ENCODE data around the gene SERGEF. TPM values are rescaled to one million over a fixed set of nuclear protein-coding genes. Genes with fewer than 3 reads are reported as not detected.

The SERGEF gene
- total RNA-seq, 1 donor from 2014 or later: 15.2 TPM

GRCh38 chr11:17972987-17973386 lies 39.9 kb downstream of the SERGEF start:
- peak; percentile 78 for ATAC-seq
- intact Hi-C loops (cut with DNase I): loop anchor here (10.0 kb wide), 1 partner anchor 128 kb away; no protein-coding TSS in a partner anchor
- DNase-seq (ENCODE audit: missing footprints): no peak

GRCh38 chr11:17968206-17968605 lies 44.6 kb downstream of the SERGEF start:
- intact Hi-C loops (cut with DNase I): no loop called here
- no peak for DNase-seq (ENCODE audit: missing footprints)
- no peak for ATAC-seq

GRCh38 chr11:17967661-17968060 lies 45.2 kb downstream of the SERGEF start:
- DNase-seq (ENCODE audit: missing footprints) (no peak), ATAC-seq (no peak)
- intact Hi-C loops (cut with DNase I): no loop called here

GRCh38 chr11:17960091-17960490 lies 52.8 kb downstream of the SERGEF start:
- no peak for ATAC-seq
- no peak for DNase-seq (ENCODE audit: missing footprints)
- intact Hi-C loops (cut with DNase I): no loop called here

GRCh38 chr11:17958446-17958845 lies 54.4 kb downstream of the SERGEF start:
- ATAC-seq (no peak), DNase-seq (ENCODE audit: missing footprints) (no peak)
- intact Hi-C loops (cut with DNase I): no loop called here

- ATAC-seq (peak; percentile 85), DNase-seq (ENCODE audit: missing footprints) (no peak)
- intact Hi-C loops (cut with DNase I): no loop called here
These were observed 58.2 kb downstream of the SERGEF start for GRCh38 chr11:17954395-17955252.

- DNase-seq (ENCODE audit: missing footprints): no peak
- intact Hi-C loops (cut with DNase I): no loop called here
- ATAC-seq: no peak
These were observed 60.4 kb downstream of the SERGEF start for GRCh38 chr11:17952487-17952886.

GRCh38 chr11:17951685-17952388 lies 61.0 kb downstream of the SERGEF start:
- no peak for ATAC-seq
- no peak for DNase-seq (ENCODE audit: missing footprints)
- intact Hi-C loops (cut with DNase I): no loop called here

GRCh38 chr11:17950644-17951043 lies 62.2 kb downstream of the SERGEF start:
- intact Hi-C loops (cut with DNase I): no loop called here
- ATAC-seq: no peak
- DNase-seq (ENCODE audit: missing footprints): no peak

- intact Hi-C loops (cut with DNase I): no loop called here
- no peak for DNase-seq (ENCODE audit: missing footprints)
- no peak for ATAC-seq
These were observed 64.6 kb downstream of the SERGEF start for GRCh38 chr11:17948296-17948695.

- ATAC-seq: no peak
- DNase-seq (ENCODE audit: missing footprints): no peak
- intact Hi-C loops (cut with DNase I): no loop called here
These were observed 73.3 kb downstream of the SERGEF start for GRCh38 chr11:17939542-17939941.

- ATAC-seq (no peak), DNase-seq (ENCODE audit: missing footprints) (no peak)
- intact Hi-C loops (cut with DNase I): no loop called here
These were observed 76.1 kb downstream of the SERGEF start for GRCh38 chr11:17936790-17937189.

- no peak for ATAC-seq
- intact Hi-C loops (cut with DNase I): no loop called here
- no peak for DNase-seq (ENCODE audit: missing footprints)
These were observed 78.7 kb downstream of the SERGEF start for GRCh38 chr11:17934194-17934593.

GRCh38 chr11:17933708-17934107 lies 79.1 kb downstream of the SERGEF start:
- DNase-seq (ENCODE audit: missing footprints): no peak
- no peak for ATAC-seq
- intact Hi-C loops (cut with DNase I): no loop called here

- intact Hi-C loops (cut with DNase I): no loop called here
- ATAC-seq (no peak), DNase-seq (ENCODE audit: missing footprints) (no peak)
These were observed 80.4 kb downstream of the SERGEF start for GRCh38 chr11:17932472-17932871.

- intact Hi-C loops (cut with DNase I): no loop called here
- DNase-seq (ENCODE audit: missing footprints): no peak
- no peak for ATAC-seq
These were observed 81.3 kb downstream of the SERGEF start for GRCh38 chr11:17931595-17931994.

GRCh38 chr11:17930544-17931125 lies 82.2 kb downstream of the SERGEF start:
- DNase-seq (ENCODE audit: missing footprints): no peak
- intact Hi-C loops (cut with DNase I): no loop called here
- ATAC-seq: no peak

GRCh38 chr11:17929171-17929570 lies 83.7 kb downstream of the SERGEF start:
- DNase-seq (ENCODE audit: missing footprints) (no peak), ATAC-seq (no peak)
- intact Hi-C loops (cut with DNase I): no loop called here

- ATAC-seq (no peak), DNase-seq (ENCODE audit: missing footprints) (no peak)
- intact Hi-C loops (cut with DNase I): no loop called here
These were observed 85.0 kb downstream of the SERGEF start for GRCh38 chr11:17927681-17928343.

Measured in Right ventricle myocardium inferior (tissue), 1 donor.